Endothelial cell of umbilical vein (primary cell): ENCODE results near the gene IQCH. TPM values are rescaled to one million over a fixed set of nuclear protein-coding genes. Genes with fewer than 3 reads are reported as not detected.

Experiments used
- BruUV-seq: library from RNA; stranded (reverse); fragments of 400-500 nt; replicated peaks from 2 replicates; lab custom pipeline; 2021; lab: Mats Ljungman, UMichigan
- CTCF ChIA-PET: fragments of 300-600, 350-600 bp; sonication (Branson Sonifier 250); formaldehyde crosslinking; loops from one replicate; lab custom pipeline; 2021; ENCODE audit warnings: antibody characterized with exemption, inconsistent platforms; lab: Charles Lee
- POLR2A ChIA-PET: fragments of 300-600, 350-600 bp; sonication (Branson Sonifier 250); formaldehyde crosslinking; loops from one replicate; lab custom pipeline; 2021; ENCODE audit warnings: antibody characterized with exemption, inconsistent platforms; lab: Charles Lee
- DNase-seq: peaks from one replicate; pipeline ENCODE4 v3.0.0-alpha.2; 2011; ENCODE audit warnings: low read depth, low spot score
- FAIRE-seq: peaks from 2 replicates; lab custom pipeline; 2011; peaks lifted over from hg19 to GRCh38; lab: Jason Lieb, UNC
- H2AFZ ChIP-seq: 2 replicates; pipeline ENCODE4 v1.6.0; 2012; ENCODE audit warnings: low read depth, low read length, control low read depth, inconsistent platforms
- H3K27ac ChIP-seq: 2 replicates; pipeline ENCODE4 v1.5.1; 2011; ENCODE audit warnings: low read depth, mild to moderate bottlenecking, control low read depth, low read length, moderate library complexity; ENCODE audit not compliant: insufficient read depth
- H3K27me3 ChIP-seq, 2 experiments: 2 replicates each; pipeline versions ENCODE4 v1.6.0 to v1.6.1; 2011; ENCODE audit warnings: low read length in 2 of 2, mixed read lengths in 1 of 2; ENCODE audit not compliant: control insufficient read depth in 2 of 2, insufficient read depth in 2 of 2
- H3K36me3 ChIP-seq, 2 experiments: 2 replicates in 1 of 2; 3 replicates in 1 of 2; pipeline ENCODE4 v1.5.1; 2011; ENCODE audit warnings: low read length in 2 of 2, mild to moderate bottlenecking in 1 of 2, moderate library complexity in 1 of 2; ENCODE audit not compliant: control insufficient read depth in 2 of 2, insufficient read depth in 2 of 2; ENCODE audit errors: extremely low read depth in 1 of 2
- H3K4me1 ChIP-seq: 3 replicates; pipeline ENCODE4 v1.5.1; 2011; ENCODE audit warnings: mild to moderate bottlenecking, low read length; ENCODE audit not compliant: control insufficient read depth, insufficient read depth; ENCODE audit errors: extremely low read depth
- H3K4me2 ChIP-seq: 2 replicates; pipeline ENCODE4 v1.6.1; 2011; ENCODE audit warnings: low read length, control low read depth, mixed read lengths; ENCODE audit not compliant: insufficient read depth
- H3K4me3 ChIP-seq, 3 experiments: fragments of 200-600 bp in 1 of 3; sonication (generic), shearing (Covaris generic) in 1 of 3; replicated peaks in 1 of 3; 2 replicates each; pipeline ENCODE4 v1.5.1; 2011 to 2016; ENCODE audit warnings: control low read depth in 3 of 3, low read length in 3 of 3, mild to moderate bottlenecking in 2 of 3, inconsistent platforms in 1 of 3, low read depth in 1 of 3, moderate library complexity in 1 of 3; ENCODE audit not compliant: insufficient read depth in 1 of 3
- H3K79me2 ChIP-seq: 2 replicates; pipeline ENCODE4 v1.6.0; 2012; ENCODE audit warnings: low read length, inconsistent platforms; ENCODE audit not compliant: control insufficient read depth, insufficient read depth
- H3K9ac ChIP-seq: replicated peaks from 2 replicates; pipeline ENCODE3; 2011; ENCODE audit warnings: low read length, control low read depth; ENCODE audit not compliant: insufficient read depth; ENCODE audit errors: extremely low read depth
- H3K9me1 ChIP-seq: replicated peaks from 3 replicates; pipeline ENCODE4 v1.6.0; 2011; ENCODE audit warnings: mild to moderate bottlenecking, low read length; ENCODE audit not compliant: control insufficient read depth, insufficient read depth; ENCODE audit errors: extremely low read depth
- H3K9me3 ChIP-seq: replicated peaks from 2 replicates; pipeline ENCODE4 v1.5.1; 2012; ENCODE audit warnings: low read length, inconsistent platforms; ENCODE audit not compliant: control insufficient read depth, insufficient read depth
- H4K20me1 ChIP-seq: replicated peaks from 2 replicates; pipeline ENCODE3; 2011; ENCODE audit warnings: mild to moderate bottlenecking, low read length; ENCODE audit not compliant: control insufficient read depth, insufficient read depth; ENCODE audit errors: extremely low read depth
- CTCF ChIP-seq, 2 donors: IDR thresholded peaks; 1 replicate in 1 of 2; 2 replicates in 1 of 2; pipeline ENCODE4 v1.5.1; 2011; ENCODE audit warnings: low read length in 2 of 2, mild to moderate bottlenecking in 2 of 2, moderate library complexity in 2 of 2, control low read depth in 1 of 2, inconsistent platforms in 1 of 2, low read depth in 1 of 2; ENCODE audit not compliant: insufficient read depth in 1 of 2; ENCODE audit errors: extremely low read depth in 1 of 2
- EZH2 ChIP-seq: IDR thresholded peaks from 2 replicates; pipeline ENCODE4 v1.6.1; 2012; ENCODE audit warnings: borderline replicate concordance, low read depth, mild to moderate bottlenecking, moderate library complexity, low read length, inconsistent platforms; ENCODE audit not compliant: severe bottlenecking
- FOS ChIP-seq: IDR thresholded peaks from 2 replicates; pipeline ENCODE4 v1.6.1; 2011; ENCODE audit warnings: mild to moderate bottlenecking, low read length, moderate library complexity, borderline replicate concordance; ENCODE audit not compliant: insufficient read depth
- GATA2 ChIP-seq: IDR thresholded peaks from 2 replicates; pipeline ENCODE4 v1.7.0; 2011; ENCODE audit warnings: low read depth, mild to moderate bottlenecking, moderate library complexity, mixed read lengths, low read length; ENCODE audit not compliant: insufficient read length, insufficient read depth
- JUN ChIP-seq: IDR thresholded peaks from 2 replicates; pipeline ENCODE4 v1.6.1; 2011; ENCODE audit warnings: borderline replicate concordance, low read depth; ENCODE audit not compliant: insufficient read length, insufficient read depth
- MAX ChIP-seq: IDR thresholded peaks from 2 replicates; pipeline ENCODE4 v1.6.1; 2011; ENCODE audit not compliant: insufficient read depth, insufficient read length
- MYC ChIP-seq: IDR thresholded peaks from one replicate; pipeline ENCODE4 v1.6.1; 2011; ENCODE audit warnings: mild to moderate bottlenecking, low read depth, low read length
- POLR2A ChIP-seq: IDR thresholded peaks from 2 replicates; pipeline ENCODE4 v1.6.1; 2012; ENCODE audit warnings: low read depth, mild to moderate bottlenecking, control low read depth, low read length
- POLR2AphosphoS5 ChIP-seq: IDR thresholded peaks from 2 replicates; pipeline ENCODE4 v1.6.1; 2012; ENCODE audit warnings: low read depth, mild to moderate bottlenecking, control low read depth, low read length, moderate library complexity; ENCODE audit not compliant: insufficient read depth
- dilution Hi-C: fragments of 300-500 bp; cut with MboI; formaldehyde crosslinking; loops from one replicate; pipeline ENCODE4 v1.15.0; 2019; ENCODE audit warnings: low sequenced_read_pairs; ENCODE audit not compliant: extremely low pct_ligation_motif_present
- intact Hi-C: fragments of 100-400 bp; cut with micrococcal nuclease; formaldehyde crosslinking; loops from one replicate; pipeline ENCODE4 v1.10.0; 2022
- polyA plus RNA-seq, 4 experiments: library from polyadenylated mRNA; depleted of rRNA in 3 of 4; stranded (reverse) in 3 of 4; unstranded in 1 of 4; fragments of >200 nt; gene quantifications; 2 replicates each; pipeline versions ENCODE4 v1.2.1 to v1.2.3, GENCODE V29; 2011 to 2012; ENCODE audit warnings: missing spikeins in 1 of 4
- total RNA-seq: library from RNA; stranded (reverse); gene quantifications from 2 replicates; pipeline ENCODE4 v1.2.3, GENCODE V29; 2021

IQCH gene
- total and polyA plus RNA-seq, 2 donors (not counting 3 experiments of a cell fraction or from before 2014, with no cell fraction given) = 0.29 to 0.51 TPM

DNA sequence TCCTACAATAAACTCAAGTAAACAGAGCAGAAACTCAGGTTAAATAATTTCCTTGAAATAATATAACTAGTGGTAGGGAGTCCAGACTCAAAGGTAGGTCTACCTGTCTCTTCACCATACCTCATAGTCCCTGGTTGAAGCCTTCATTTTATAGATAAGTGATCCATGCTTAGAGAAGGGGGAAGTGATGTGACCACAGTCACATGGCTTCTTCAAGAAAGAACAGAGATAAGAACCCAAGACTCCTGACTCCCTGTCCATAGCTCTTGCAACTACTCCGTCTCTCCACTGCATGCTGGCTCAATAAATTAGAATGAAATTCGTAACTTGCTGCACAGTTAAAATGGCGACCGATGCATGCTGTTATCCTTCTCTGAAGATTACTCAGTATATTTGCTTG, 255.3 kb downstream of the IQCH start:
- H3K27ac ChIP-seq = no peak overlapping the region
- no peak for FAIRE-seq
- CTCF ChIA-PET = interaction anchor here (1.6 kb wide), 1 partner anchor 124 kb away, joined by 3 read pairs; no protein-coding TSS in a partner anchor
- no peak overlapping the region for H3K4me2 ChIP-seq
- no peaks in the 10 kb centered on the region for H3K9me3 ChIP-seq
- TF ChIP-seq MAX = no peak
- no peak for TF ChIP-seq JUN
- no peak for TF ChIP-seq POLR2A
- TF ChIP-seq FOS = no peak
- no peak for TF ChIP-seq MYC
- TF ChIP-seq GATA2 = no peak
- TF ChIP-seq CTCF (IDR thresholded peaks at IDR 0.05; ENCODE audit: extremely low read depth in 1 of 2, insufficient read depth in 1 of 2, low read depth in 1 of 2, low read length in 2 of 2) = no peak
- no peak for TF ChIP-seq POLR2AphosphoS5
- no peak for TF ChIP-seq EZH2
- no peaks in the 10 kb centered on the region for H3K4me1 ChIP-seq
- BruUV-seq = no TSS peak
- no peaks in the 10 kb centered on the region for H4K20me1 ChIP-seq
- dilution Hi-C loops = no loop called here
- H3K9ac ChIP-seq = no peak overlapping the region
- no peak for DNase-seq
- H3K79me2 ChIP-seq = no peaks in the 10 kb centered on the region
- no peak overlapping the region for H3K4me3 ChIP-seq
- H3K9me1 ChIP-seq = no peaks in the 10 kb centered on the region
- no peaks in the 10 kb centered on the region for H3K27me3 ChIP-seq
- intact Hi-C loops = no loop called here
- H2AFZ ChIP-seq = no peak overlapping the region
- POLR2A ChIA-PET = no interaction called here
- no peaks in the 10 kb centered on the region for H3K36me3 ChIP-seq
